Vagina (tissue), 2 donors: ENCODE data around the gene GPR65.

Experiments
- POLR2A ChIP-seq, 2 donors: fragments of 450-650 bp; IDR thresholded peaks; one replicate each; pipeline ENCODE4 v1.6.1; 2017; ENCODE audit warnings: antibody characterized with exemption in 2 of 2, mild to moderate bottlenecking in 2 of 2, moderate library complexity in 2 of 2
- TF ChIP-seq, protein P1 (sequence below), 3 experiments: fragments of 450-650 bp in 2 of 3; fragments of 200-600 bp in 1 of 3; sonication (generic) in 1 of 3; IDR thresholded peaks; one replicate each; pipeline ENCODE4 v1.5.1; 2017 to 2019; ENCODE audit warnings: antibody characterized with exemption in 3 of 3, mild to moderate bottlenecking in 2 of 3, moderate library complexity in 2 of 3

- no peak for TF ChIP-seq POLR2A (IDR thresholded peaks at IDR 0.05)
- TF ChIP-seq, protein P1, sequence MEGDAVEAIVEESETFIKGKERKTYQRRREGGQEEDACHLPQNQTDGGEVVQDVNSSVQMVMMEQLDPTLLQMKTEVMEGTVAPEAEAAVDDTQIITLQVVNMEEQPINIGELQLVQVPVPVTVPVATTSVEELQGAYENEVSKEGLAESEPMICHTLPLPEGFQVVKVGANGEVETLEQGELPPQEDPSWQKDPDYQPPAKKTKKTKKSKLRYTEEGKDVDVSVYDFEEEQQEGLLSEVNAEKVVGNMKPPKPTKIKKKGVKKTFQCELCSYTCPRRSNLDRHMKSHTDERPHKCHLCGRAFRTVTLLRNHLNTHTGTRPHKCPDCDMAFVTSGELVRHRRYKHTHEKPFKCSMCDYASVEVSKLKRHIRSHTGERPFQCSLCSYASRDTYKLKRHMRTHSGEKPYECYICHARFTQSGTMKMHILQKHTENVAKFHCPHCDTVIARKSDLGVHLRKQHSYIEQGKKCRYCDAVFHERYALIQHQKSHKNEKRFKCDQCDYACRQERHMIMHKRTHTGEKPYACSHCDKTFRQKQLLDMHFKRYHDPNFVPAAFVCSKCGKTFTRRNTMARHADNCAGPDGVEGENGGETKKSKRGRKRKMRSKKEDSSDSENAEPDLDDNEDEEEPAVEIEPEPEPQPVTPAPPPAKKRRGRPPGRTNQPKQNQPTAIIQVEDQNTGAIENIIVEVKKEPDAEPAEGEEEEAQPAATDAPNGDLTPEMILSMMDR (IDR thresholded peaks at IDR 0.05) = no peak
Observed at GRCh38 chr14:87992346-87992717, 12.6 kb upstream of the GPR65 start.
